HEK293 (cell line): Measurements from ENCODE around the gene FAM120B.

Experiments
- CTCF ChIA-PET: fragments of 350-600 bp; formaldehyde crosslinking; extraction: SDS; loops from one replicate; lab custom pipeline; 2021; ENCODE audit warnings: antibody characterized with exemption; lab: Yijun Ruan, JAX
- POLR2A ChIA-PET: fragments of 300-600 bp; formaldehyde crosslinking; extraction: SDS; loops from one replicate; lab custom pipeline; 2020; ENCODE audit warnings: antibody characterized with exemption, inconsistent platforms; lab: Yijun Ruan, JAX
- H3K27ac ChIP-seq: fragments of 200-500 bp; sonication (Bioruptor generic); 2 replicates; pipeline ENCODE4 v1.5.1; 2014; ENCODE audit warnings: low read depth, low read length, control low read depth, inconsistent platforms; ENCODE audit errors: extremely low read depth
- H3K36me3 ChIP-seq, 2 experiments: fragments of 200-500 bp in 1 of 2; sonication (Bioruptor generic) in 1 of 2; 1 replicate in 1 of 2; 2 replicates in 1 of 2; pipeline ENCODE4 v1.5.1; 2014 to 2017; ENCODE audit warnings: inconsistent platforms in 2 of 2, low read length in 2 of 2; ENCODE audit not compliant: control insufficient read depth in 2 of 2, insufficient read depth in 1 of 2
- H3K4me1 ChIP-seq: fragments of 200-500 bp; sonication (Bioruptor generic); 2 replicates; pipeline ENCODE4 v1.5.1; 2014; ENCODE audit warnings: mild to moderate bottlenecking, low read length, inconsistent platforms; ENCODE audit not compliant: control insufficient read depth, insufficient read depth
- H3K4me3 ChIP-seq: 2 replicates; pipeline ENCODE4 v1.5.1; 2011; ENCODE audit warnings: low read depth, mild to moderate bottlenecking, control low read depth, low read length, moderate library complexity
- H3K9me3 ChIP-seq: fragments of 200-500 bp; sonication (Bioruptor generic); 2 replicates; pipeline ENCODE4 v1.5.1; 2014; ENCODE audit warnings: low read depth, low read length, inconsistent platforms; ENCODE audit not compliant: control insufficient read depth, insufficient read depth
- BCL11B ChIP-seq: fragments of 450-650 bp; formaldehyde crosslinking; IDR thresholded peaks from 2 replicates; pipeline ENCODE4 v1.5.1; 2016; ENCODE audit warnings: low read depth, missing biosample characterization, missing genetic modification characterization
- GFI1B ChIP-seq: fragments of 450-650 bp; formaldehyde crosslinking; IDR thresholded peaks from 2 replicates; pipeline ENCODE4 v1.5.1; 2016; ENCODE audit warnings: missing biosample characterization, missing genetic modification characterization
- GLI4 ChIP-seq: fragments of 450-650 bp; formaldehyde crosslinking; IDR thresholded peaks from 2 replicates; pipeline ENCODE4 v1.5.1; 2016; ENCODE audit warnings: missing biosample characterization, missing genetic modification characterization
- HOXA7 ChIP-seq: sonication (generic); formaldehyde crosslinking; IDR thresholded peaks from 2 replicates; pipeline ENCODE4 v1.8.1; 2022; ENCODE audit warnings: missing genetic modification reagents, borderline replicate concordance
- IKZF3 ChIP-seq: fragments of 450-650 bp; IDR thresholded peaks from 2 replicates; pipeline ENCODE4 v1.5.0; 2018; ENCODE audit warnings: missing biosample characterization, mild to moderate bottlenecking, missing genetic modification characterization, moderate library complexity
- PRDM1 ChIP-seq: fragments of 450-650 bp; formaldehyde crosslinking; IDR thresholded peaks from 2 replicates; pipeline ENCODE4; 2016; ENCODE audit warnings: missing biosample characterization, missing genetic modification characterization
- SCRT1 ChIP-seq: fragments of 450-650 bp; formaldehyde crosslinking; IDR thresholded peaks from 2 replicates; pipeline ENCODE4 v1.5.1; 2016; ENCODE audit warnings: missing biosample characterization, missing genetic modification characterization, borderline replicate concordance
- WT1 ChIP-seq: fragments of 450-650 bp; formaldehyde crosslinking; IDR thresholded peaks from 2 replicates; pipeline ENCODE4 v1.5.1; 2016; ENCODE audit warnings: missing biosample characterization, missing genetic modification characterization
- ZBTB20 ChIP-seq: fragments of 450-650 bp; formaldehyde crosslinking; IDR thresholded peaks from 2 replicates; pipeline ENCODE4 v1.5.1; 2016; ENCODE audit warnings: missing biosample characterization, missing genetic modification characterization
- ZBTB21 ChIP-seq: fragments of 450-650 bp; formaldehyde crosslinking; IDR thresholded peaks from 2 replicates; pipeline ENCODE4 v1.5.1; 2017; ENCODE audit warnings: missing biosample characterization, missing genetic modification characterization
- ZBTB48 ChIP-seq: fragments of 450-650 bp; formaldehyde crosslinking; IDR thresholded peaks from 2 replicates; pipeline ENCODE4 v1.5.1; 2016; ENCODE audit warnings: missing biosample characterization, missing genetic modification characterization
- ZBTB8A ChIP-seq: fragments of 450-650 bp; formaldehyde crosslinking; IDR thresholded peaks from 2 replicates; pipeline ENCODE4 v1.5.1; 2016; ENCODE audit warnings: missing biosample characterization, missing genetic modification characterization
- ZFHX2 ChIP-seq: fragments of 450-650 bp; formaldehyde crosslinking; conservative IDR thresholded peaks from 2 replicates; pipeline ENCODE4 v1.5.1; 2016; ENCODE audit warnings: missing biosample characterization, missing genetic modification characterization
- ZFP3 ChIP-seq: fragments of 450-650 bp; formaldehyde crosslinking; IDR thresholded peaks from 2 replicates; pipeline ENCODE4 v1.5.1; 2016; ENCODE audit warnings: low read depth, missing biosample characterization, missing genetic modification characterization
- ZNF114 ChIP-seq: fragments of 450-650 bp; formaldehyde crosslinking; IDR thresholded peaks from 2 replicates; pipeline ENCODE4 v1.5.0; 2017; ENCODE audit warnings: missing biosample characterization, missing genetic modification characterization
- ZNF155 ChIP-seq: fragments of 450-650 bp; formaldehyde crosslinking; IDR thresholded peaks from 2 replicates; pipeline ENCODE4 v1.5.1; 2016; ENCODE audit warnings: missing biosample characterization, missing genetic modification characterization
- ZNF2 ChIP-seq: fragments of 450-650 bp; formaldehyde crosslinking; IDR thresholded peaks from 2 replicates; pipeline ENCODE4 v1.5.1; 2016; ENCODE audit warnings: missing biosample characterization, missing genetic modification characterization
- ZNF221 ChIP-seq: fragments of 450-650 bp; formaldehyde crosslinking; IDR thresholded peaks from 2 replicates; pipeline ENCODE4 v1.5.1; 2017; ENCODE audit warnings: missing biosample characterization, missing genetic modification characterization, borderline replicate concordance
- ZNF23 ChIP-seq: fragments of 450-650 bp; formaldehyde crosslinking; IDR thresholded peaks from 2 replicates; pipeline ENCODE4 v1.5.1; 2016; ENCODE audit warnings: missing biosample characterization, missing genetic modification characterization, borderline replicate concordance
- ZNF24 ChIP-seq: fragments of 450-650 bp; formaldehyde crosslinking; IDR thresholded peaks from 2 replicates; pipeline ENCODE4 v1.5.1; 2016; ENCODE audit warnings: missing biosample characterization, missing genetic modification characterization
- ZNF501 ChIP-seq: fragments of 450-650 bp; formaldehyde crosslinking; IDR thresholded peaks from 2 replicates; pipeline ENCODE4 v1.5.1; 2016; ENCODE audit warnings: missing biosample characterization, missing genetic modification characterization
- ZNF514 ChIP-seq: fragments of 450-650 bp; formaldehyde crosslinking; IDR thresholded peaks from 2 replicates; pipeline ENCODE4 v1.5.1; 2016; ENCODE audit warnings: missing biosample characterization, missing genetic modification characterization
- ZNF561 ChIP-seq: fragments of 450-650 bp; IDR thresholded peaks from 2 replicates; pipeline ENCODE4 v1.5.1; 2018; ENCODE audit warnings: missing biosample characterization, missing genetic modification characterization, borderline replicate concordance
- ZNF624 ChIP-seq: fragments of 450-650 bp; formaldehyde crosslinking; IDR thresholded peaks from 2 replicates; pipeline ENCODE4 v1.5.1; 2017; ENCODE audit warnings: missing biosample characterization, missing genetic modification characterization
- ZNF785 ChIP-seq: fragments of 450-650 bp; formaldehyde crosslinking; IDR thresholded peaks from 2 replicates; pipeline ENCODE4 v1.5.1; 2016; ENCODE audit warnings: missing biosample characterization, missing genetic modification characterization
- ZNF791 ChIP-seq: fragments of 450-650 bp; formaldehyde crosslinking; IDR thresholded peaks from 2 replicates; pipeline ENCODE4 v1.5.1; 2016; ENCODE audit warnings: missing biosample characterization, missing genetic modification characterization
- TF ChIP-seq, protein P1 (sequence below): fragments of 450-650 bp; formaldehyde crosslinking; IDR thresholded peaks from 2 replicates; pipeline ENCODE4 v1.5.1; 2016; ENCODE audit warnings: missing biosample characterization, missing genetic modification characterization
- TF ChIP-seq, protein P2 (sequence below): fragments of 450-650 bp; formaldehyde crosslinking; IDR thresholded peaks from 2 replicates; pipeline ENCODE4 v1.5.1; 2017; ENCODE audit warnings: missing biosample characterization, missing genetic modification characterization
- TF ChIP-seq, protein P3 (sequence below): fragments of 450-650 bp; formaldehyde crosslinking; IDR thresholded peaks from 2 replicates; pipeline ENCODE4 v1.5.1; 2017; ENCODE audit warnings: missing biosample characterization, mild to moderate bottlenecking, missing genetic modification characterization, moderate library complexity

The FAM120B gene

DNA sequence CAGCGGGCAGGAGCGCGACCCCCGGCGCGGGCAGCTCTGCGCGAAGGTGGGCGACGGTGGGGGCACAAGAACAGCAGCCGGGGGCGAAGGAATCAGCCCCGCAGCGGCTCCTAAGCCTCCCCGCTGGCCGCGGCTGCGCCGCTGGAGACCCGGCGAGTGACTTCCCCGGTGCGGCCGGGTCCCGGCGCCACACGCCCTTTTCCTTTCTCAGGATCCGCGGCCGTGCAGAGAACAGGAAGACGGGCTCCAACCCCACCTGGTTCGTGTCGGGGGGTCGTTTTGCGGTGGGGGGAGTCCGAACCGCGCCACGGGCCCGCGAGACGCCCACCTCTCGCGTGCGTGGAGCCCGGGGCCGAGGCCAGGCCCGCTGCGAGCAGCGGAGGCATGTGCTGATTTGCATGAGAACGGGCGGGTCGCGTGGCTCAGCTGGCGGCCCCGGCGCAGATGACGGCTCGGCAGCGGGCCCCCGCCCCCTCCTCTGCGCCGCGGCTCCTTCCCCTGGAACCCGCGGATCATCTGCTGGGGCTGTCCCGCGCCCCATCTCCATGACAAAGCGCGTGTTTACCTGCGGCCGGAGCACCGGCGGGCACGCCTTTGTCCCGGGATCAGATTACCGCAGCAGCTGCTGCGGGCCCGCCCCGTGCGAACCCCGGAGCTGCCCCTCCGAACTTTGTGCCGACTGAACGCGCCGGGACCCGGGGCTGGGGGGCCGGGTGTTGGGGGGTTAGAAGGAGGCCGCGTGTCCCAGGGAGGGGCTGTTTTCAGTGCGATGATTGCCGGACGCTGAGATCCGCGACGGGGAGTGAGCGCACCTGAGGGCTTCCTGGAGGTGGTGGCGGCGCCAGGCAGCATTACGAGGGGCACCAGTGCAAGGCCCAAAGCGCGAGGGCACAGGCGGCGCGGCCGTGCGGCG lies 10.8 kb upstream of the FAM120B start (continued):
- no peak for TF ChIP-seq ZNF791 (tag by site-specific recombination)
- TF ChIP-seq ZNF514 (tag by site-specific recombination), result no peak
- TF ChIP-seq ZFHX2 (tag by site-specific recombination), result peak; percentile 51
- TF ChIP-seq, protein P1, sequence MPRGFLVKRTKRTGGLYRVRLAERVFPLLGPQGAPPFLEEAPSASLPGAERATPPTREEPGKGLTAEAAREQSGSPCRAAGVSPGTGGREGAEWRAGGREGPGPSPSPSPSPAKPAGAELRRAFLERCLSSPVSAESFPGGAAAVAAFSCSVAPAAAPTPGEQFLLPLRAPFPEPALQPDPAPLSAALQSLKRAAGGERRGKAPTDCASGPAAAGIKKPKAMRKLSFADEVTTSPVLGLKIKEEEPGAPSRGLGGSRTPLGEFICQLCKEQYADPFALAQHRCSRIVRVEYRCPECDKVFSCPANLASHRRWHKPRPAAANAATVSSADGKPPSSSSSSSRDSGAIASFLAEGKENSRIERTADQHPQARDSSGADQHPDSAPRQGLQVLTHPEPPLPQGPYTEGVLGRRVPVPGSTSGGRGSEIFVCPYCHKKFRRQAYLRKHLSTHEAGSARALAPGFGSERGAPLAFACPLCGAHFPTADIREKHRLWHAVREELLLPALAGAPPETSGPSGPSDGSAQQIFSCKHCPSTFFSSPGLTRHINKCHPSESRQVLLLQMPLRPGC (tag by site-specific recombination), result no peak
- peak; percentile 17; the same call in 1 of the 2 replicates for TF ChIP-seq ZNF24 (tag by site-specific recombination)
- TF ChIP-seq ZNF114 (tag by site-specific recombination), result no peak
- 0 out of 2 replicates have a peak, but pooled peaks have one; percentile 59 for TF ChIP-seq ZNF561 (tag by site-specific recombination)
- no peak for TF ChIP-seq WT1 (tag by site-specific recombination)
- no peak for TF ChIP-seq ZNF624 (tag by site-specific recombination)
- no peak for TF ChIP-seq SCRT1 (tag by site-specific recombination)
- no peak for TF ChIP-seq ZNF23
- no peak for TF ChIP-seq GLI4 (tag by site-specific recombination)
- TF ChIP-seq ZBTB8A (tag by site-specific recombination), result no peak; the same call in 1 of the 2 replicates
- TF ChIP-seq, protein P2, sequence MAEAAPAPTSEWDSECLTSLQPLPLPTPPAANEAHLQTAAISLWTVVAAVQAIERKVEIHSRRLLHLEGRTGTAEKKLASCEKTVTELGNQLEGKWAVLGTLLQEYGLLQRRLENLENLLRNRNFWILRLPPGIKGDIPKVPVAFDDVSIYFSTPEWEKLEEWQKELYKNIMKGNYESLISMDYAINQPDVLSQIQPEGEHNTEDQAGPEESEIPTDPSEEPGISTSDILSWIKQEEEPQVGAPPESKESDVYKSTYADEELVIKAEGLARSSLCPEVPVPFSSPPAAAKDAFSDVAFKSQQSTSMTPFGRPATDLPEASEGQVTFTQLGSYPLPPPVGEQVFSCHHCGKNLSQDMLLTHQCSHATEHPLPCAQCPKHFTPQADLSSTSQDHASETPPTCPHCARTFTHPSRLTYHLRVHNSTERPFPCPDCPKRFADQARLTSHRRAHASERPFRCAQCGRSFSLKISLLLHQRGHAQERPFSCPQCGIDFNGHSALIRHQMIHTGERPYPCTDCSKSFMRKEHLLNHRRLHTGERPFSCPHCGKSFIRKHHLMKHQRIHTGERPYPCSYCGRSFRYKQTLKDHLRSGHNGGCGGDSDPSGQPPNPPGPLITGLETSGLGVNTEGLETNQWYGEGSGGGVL (tag by site-specific recombination), result 0 out of 2 replicates have a peak, but pooled peaks have one; percentile 9

DNA sequence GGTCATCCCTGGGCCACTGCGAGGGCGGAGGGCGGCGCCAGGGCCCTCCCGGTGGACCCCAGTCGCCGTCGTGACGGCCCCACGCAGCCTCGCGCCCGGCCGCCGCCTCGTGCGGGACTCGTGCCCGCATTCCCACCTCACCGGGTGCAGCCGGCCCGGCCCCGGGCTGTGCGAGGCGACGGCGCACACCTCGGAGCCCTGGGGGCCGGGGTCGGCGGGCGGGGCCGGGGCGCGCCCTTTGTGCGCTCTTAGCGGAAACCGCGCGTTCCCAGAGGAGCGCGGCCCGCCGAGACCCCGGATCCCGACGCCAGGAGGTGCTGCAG lies 10.2 kb upstream of the FAM120B start:
- POLR2A ChIA-PET, result no interaction called here
- CTCF ChIA-PET, result interaction anchor here (0.6 kb wide), 1 partner anchor 46 kb away, joined by 3 read pairs; no protein-coding TSS in a partner anchor
- no peaks in the 10 kb centered on the region for H3K9me3 ChIP-seq
- H3K27ac ChIP-seq, result no peak overlapping the region
- H3K4me1 ChIP-seq, result peaks cover 8% of the 10 kb centered on the region
- TF ChIP-seq ZBTB48 (tag by site-specific recombination) (no peak), ZNF114 (tag by site-specific recombination) (no peak), GFI1B (tag by site-specific recombination) (no peak), ZNF2 (tag by site-specific recombination) (no peak), ZNF501 (tag by site-specific recombination) (no peak), IKZF3 (tag by site-specific recombination) (no peak), ZNF155 (tag by site-specific recombination) (no peak), ZFP3 (tag by site-specific recombination) (no peak), ZNF221 (tag by site-specific recombination) (no peak), ZBTB20 (tag by site-specific recombination) (no peak), BCL11B (tag by site-specific recombination) (no peak), PRDM1 (tag by site-specific recombination) (no peak), ZNF785 (tag by site-specific recombination) (no peak), ZBTB21 (no peak), ZNF561 (tag by site-specific recombination) (no peak), HOXA7 (CRISPR knock-in tag) (no peak)
- TF ChIP-seq, protein P3, sequence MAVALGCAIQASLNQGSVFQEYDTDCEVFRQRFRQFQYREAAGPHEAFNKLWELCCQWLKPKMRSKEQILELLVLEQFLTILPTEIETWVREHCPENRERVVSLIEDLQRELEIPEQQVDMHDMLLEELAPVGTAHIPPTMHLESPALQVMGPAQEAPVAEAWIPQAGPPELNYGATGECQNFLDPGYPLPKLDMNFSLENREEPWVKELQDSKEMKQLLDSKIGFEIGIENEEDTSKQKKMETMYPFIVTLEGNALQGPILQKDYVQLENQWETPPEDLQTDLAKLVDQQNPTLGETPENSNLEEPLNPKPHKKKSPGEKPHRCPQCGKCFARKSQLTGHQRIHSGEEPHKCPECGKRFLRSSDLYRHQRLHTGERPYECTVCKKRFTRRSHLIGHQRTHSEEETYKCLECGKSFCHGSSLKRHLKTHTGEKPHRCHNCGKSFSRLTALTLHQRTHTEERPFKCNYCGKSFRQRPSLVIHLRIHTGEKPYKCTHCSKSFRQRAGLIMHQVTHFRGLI (tag by site-specific recombination), result no peak
- TF ChIP-seq, all 188 proteins: peak for 0
- Histone ChIP-seq H3K4me3 (no peak overlapping the region), H3K36me3 (no peaks in the 10 kb centered on the region)
